Esophagus muscularis mucosa (tissue), 4 donors: Measurements from ENCODE around the gene CNTNAP2.

Source experiments
- CTCF ChIP-seq, 3 experiments: fragments of 200-600 bp in 2 of 3; fragments of 450-650 bp in 1 of 3; sonication (generic) in 2 of 3; IDR thresholded peaks; one replicate each; pipeline ENCODE4 v1.5.1; 2017 to 2019; ENCODE audit warnings: antibody characterized with exemption in 3 of 3, mild to moderate bottlenecking in 2 of 3, moderate library complexity in 1 of 3
- EP300 ChIP-seq: sonication (generic); formaldehyde crosslinking; IDR thresholded peaks from one replicate; pipeline ENCODE4 v1.6.1; 2017; ENCODE audit warnings: antibody characterized with exemption
- POLR2A ChIP-seq: fragments of 450-650 bp; IDR thresholded peaks from one replicate; pipeline ENCODE4 v1.6.1; 2017; ENCODE audit warnings: antibody characterized with exemption, moderate library complexity, mild to moderate bottlenecking, low read depth

GRCh38 chr7:147861058-147861716 lies 1744.6 kb downstream of the CNTNAP2 start:
- no peak for TF ChIP-seq POLR2A
- no peak for TF ChIP-seq CTCF (IDR thresholded peaks at IDR 0.05)
- no peak for TF ChIP-seq EP300
